Cerebellar cortex (tissue), 1 donor: ENCODE measurements around the gene KYNU.
"Not testable (repeated sequence)": the region's sequence is repeated elsewhere in the genome, so short reads cannot be mapped to it uniquely, and the experiment has no call there.

ENCODE experiments used
- DNase-seq: peaks from one replicate; pipeline ENCODE4 v3.0.0-alpha.2; 2015; ENCODE audit warnings: low spot score

KYNU gene

GRCh38 chr2:142877216-142877838, at the start of gene KYNU:
Gene KYNU (plus strand): TSS chr2:142877664. CDS start chr2:142885368, 7,704 bp downstream.
- no peak for DNase-seq

- no peak for DNase-seq
These were observed 43.4 kb upstream of the KYNU start for GRCh38 chr2:142834021-142834420.

- DNase-seq, result no peak
These were observed 37.0 kb upstream of the KYNU start for GRCh38 chr2:142840436-142840835.

GRCh38 chr2:142841788-142842187, 35.7 kb upstream of the KYNU start:
- no peak for DNase-seq

- DNase-seq, result no peak
These were observed 35.1 kb upstream of the KYNU start for GRCh38 chr2:142842369-142842768.

- DNase-seq, result no peak
These were observed 33.7 kb upstream of the KYNU start for GRCh38 chr2:142843731-142844130.

GRCh38 chr2:142848023-142848606, 29.3 kb upstream of the KYNU start:
- DNase-seq, result no peak

GRCh38 chr2:142849820-142850219, 27.6 kb upstream of the KYNU start:
- DNase-seq, result no peak

- no peak for DNase-seq
These were observed 23.6 kb upstream of the KYNU start for GRCh38 chr2:142853912-142854311.

GRCh38 chr2:142857256-142858164, 20.0 kb upstream of the KYNU start:
- no peak for DNase-seq

GRCh38 chr2:142858961-142859360, 18.5 kb upstream of the KYNU start:
- no peak for DNase-seq

- no peak for DNase-seq
These were observed 15.2 kb upstream of the KYNU start for GRCh38 chr2:142862299-142862698.

GRCh38 chr2:142862847-142863246, 14.6 kb upstream of the KYNU start:
- no peak for DNase-seq

- DNase-seq, result no peak
These were observed 13.9 kb upstream of the KYNU start for GRCh38 chr2:142863485-142863961.

- DNase-seq, result not testable (repeated sequence)
These were observed 12.9 kb upstream of the KYNU start for GRCh38 chr2:142864605-142865004.

GRCh38 chr2:142865924-142866323, 11.5 kb upstream of the KYNU start:
- no peak for DNase-seq

- DNase-seq, result no peak
These were observed 11.0 kb upstream of the KYNU start for GRCh38 chr2:142866426-142866825.

GRCh38 chr2:142867136-142867535, 10.3 kb upstream of the KYNU start:
- no peak for DNase-seq

- DNase-seq, result no peak
These were observed 9.2 kb upstream of the KYNU start for GRCh38 chr2:142868229-142868762.

- DNase-seq, result not testable (repeated sequence)
These were observed 8.4 kb upstream of the KYNU start for GRCh38 chr2:142869065-142869460.

GRCh38 chr2:142869461-142870106, 7.9 kb upstream of the KYNU start:
- DNase-seq, result no peak

- DNase-seq, result no peak
These were observed 6.9 kb upstream of the KYNU start for GRCh38 chr2:142870526-142870925.
